GM12878 (cell line): Measurements from ENCODE around the gene PC.

ENCODE experiments used
- BACH1 ChIP-seq: fragments of 450-650 bp; IDR thresholded peaks from 2 replicates; pipeline ENCODE4 v1.6.1; 2017; ENCODE audit warnings: mild to moderate bottlenecking, borderline replicate concordance
- HDAC2 ChIP-seq: fragments of 200-600 bp; sonication (generic); IDR thresholded peaks from 2 replicates; pipeline ENCODE4 v1.6.1; 2017
- MAX ChIP-seq: IDR thresholded peaks from 2 replicates; pipeline ENCODE4 v1.6.1; 2012; ENCODE audit warnings: low read depth, low read length, improper control_type of control experiment
- RAD21 ChIP-seq: IDR thresholded peaks from 2 replicates; pipeline ENCODE4 v1.6.1; 2011; ENCODE audit warnings: mild to moderate bottlenecking, low read depth, low read length, moderate library complexity; ENCODE audit not compliant: insufficient read depth
- TF ChIP-seq, protein P1 (sequence below), 3 experiments: IDR thresholded peaks in 2 of 3; conservative IDR thresholded peaks in 1 of 3; 2 replicates each; pipeline ENCODE4 v1.5.1; 2011; ENCODE audit warnings: low read depth in 3 of 3, low read length in 3 of 3, mild to moderate bottlenecking in 3 of 3, control low read depth in 2 of 3, moderate library complexity in 2 of 3, inconsistent platforms in 1 of 3, mixed read lengths in 1 of 3; ENCODE audit not compliant: control insufficient read depth in 2 of 3, insufficient read depth in 1 of 3; ENCODE audit errors: extremely low read depth in 1 of 3

GRCh38 chr11:66936311-66936711, 21.9 kb downstream of the PC start:
- TF ChIP-seq RAD21 (no peak), HDAC2 (no peak), MAX (no peak), BACH1 (no peak)
- TF ChIP-seq, protein P1, sequence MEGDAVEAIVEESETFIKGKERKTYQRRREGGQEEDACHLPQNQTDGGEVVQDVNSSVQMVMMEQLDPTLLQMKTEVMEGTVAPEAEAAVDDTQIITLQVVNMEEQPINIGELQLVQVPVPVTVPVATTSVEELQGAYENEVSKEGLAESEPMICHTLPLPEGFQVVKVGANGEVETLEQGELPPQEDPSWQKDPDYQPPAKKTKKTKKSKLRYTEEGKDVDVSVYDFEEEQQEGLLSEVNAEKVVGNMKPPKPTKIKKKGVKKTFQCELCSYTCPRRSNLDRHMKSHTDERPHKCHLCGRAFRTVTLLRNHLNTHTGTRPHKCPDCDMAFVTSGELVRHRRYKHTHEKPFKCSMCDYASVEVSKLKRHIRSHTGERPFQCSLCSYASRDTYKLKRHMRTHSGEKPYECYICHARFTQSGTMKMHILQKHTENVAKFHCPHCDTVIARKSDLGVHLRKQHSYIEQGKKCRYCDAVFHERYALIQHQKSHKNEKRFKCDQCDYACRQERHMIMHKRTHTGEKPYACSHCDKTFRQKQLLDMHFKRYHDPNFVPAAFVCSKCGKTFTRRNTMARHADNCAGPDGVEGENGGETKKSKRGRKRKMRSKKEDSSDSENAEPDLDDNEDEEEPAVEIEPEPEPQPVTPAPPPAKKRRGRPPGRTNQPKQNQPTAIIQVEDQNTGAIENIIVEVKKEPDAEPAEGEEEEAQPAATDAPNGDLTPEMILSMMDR (IDR thresholded peaks at IDR 0.05 in 2 of 3, conservative IDR thresholded peaks at IDR 0.05 in 1 of 3; ENCODE audit: control insufficient read depth in 2 of 3, extremely low read depth in 1 of 3, insufficient read depth in 1 of 3, low read depth in 3 of 3, low read length in 3 of 3) = no peak
